Measurements from ENCODE around the gene MGST3. TPM values are rescaled to one million over a fixed set of nuclear protein-coding genes. Genes with fewer than 3 reads are reported as not detected.

MGST3 gene
- total RNA-seq, 1 experiment from 2014 or later, result 87.7 TPM

GRCh38 chr1:165647970-165648369 lies 16.9 kb downstream of the MGST3 start:
- H3K27ac Mint-ChIP-seq, result peak overlapping the region in 1 of 3 experiments; percentile 86; a peak in 3 of 7 replicates
- Histone ChIP-seq H3K79me2 (ENCODE audit: insufficient read depth, low read length) (no peaks in the 10 kb centered on the region), H3K4ac (ENCODE audit: low read depth, low read length) (no peak overlapping the region), H2BK5ac (ENCODE audit: insufficient read length, low read length) (no peak overlapping the region), H4K91ac (ENCODE audit: insufficient read length, low read depth, low read length) (no peak overlapping the region), H4K5ac (ENCODE audit: insufficient read length, low read depth, low read length) (no peak overlapping the region), H2AFZ (ENCODE audit: low read length) (no peak overlapping the region), H3K79me1 (ENCODE audit: insufficient read depth, low read depth, low read length, poor library complexity, severe bottlenecking) (no peaks in the 10 kb centered on the region), H3K4me2 (ENCODE audit: insufficient read depth, insufficient read length, low read length) (no peak overlapping the region), H2BK20ac (ENCODE audit: low read depth, low read length, poor library complexity, severe bottlenecking) (no peak overlapping the region), H3K27me3 (ENCODE audit: insufficient read depth, low read length) (no peaks in the 10 kb centered on the region), H3T11ph (ENCODE audit: low read length) (no peak overlapping the region), H3K56ac (ENCODE audit: insufficient read length, low read depth, low read length) (no peak overlapping the region), H2BK120ac (ENCODE audit: low read depth, low read length, poor library complexity, severe bottlenecking) (no peak overlapping the region), H2BK12ac (ENCODE audit: insufficient read length, low read depth, low read length) (no peak overlapping the region), H4K20me1 (ENCODE audit: control insufficient read depth, insufficient read depth, insufficient read length) (no peaks in the 10 kb centered on the region), H3K9me3 (ENCODE audit: control insufficient read depth, low read depth, low read length) (no peaks in the 10 kb centered on the region), H3K18ac (ENCODE audit: insufficient read length, low read depth, low read length) (no peak overlapping the region), H3K27ac (ENCODE audit: insufficient read length, low read depth, low read length) (no peak overlapping the region), H2BK15ac (ENCODE audit: low read depth, low read length) (no peak overlapping the region), H3K23me2 (ENCODE audit: insufficient read length, low read depth, low read length, poor library complexity, severe bottlenecking) (no peaks in the 10 kb centered on the region), H3K9ac (ENCODE audit: extremely low read depth, insufficient read length, low read length) (no peak overlapping the region), H2AK5ac (ENCODE audit: insufficient read length, low read length) (no peak overlapping the region), H3K14ac (ENCODE audit: insufficient read depth, low read length) (no peak overlapping the region), H4K8ac (replicated peaks; ENCODE audit: insufficient read length, low read depth, low read length) (no peak overlapping the region), H3K4me1 (ENCODE audit: insufficient read depth, low read length) (no peaks in the 10 kb centered on the region; the same call in 1 of the 2 replicates), H3K23ac (ENCODE audit: insufficient read length, low read depth, low read length) (no peak overlapping the region)
- no peak overlapping the region for H3K4me3 Mint-ChIP-seq
- peaks cover 0 to 9% (median 2%) of the 10 kb centered on the region in 3 experiments; a peak in 5 of 7 replicates for H3K36me3 Mint-ChIP-seq (ENCODE audit: insufficient read depth in 1 of 3, low read depth in 3 of 3)
- peaks cover 0 to 4% of the 10 kb centered on the region in 2 experiments; a peak in 1 of 4 replicates for H3K4me1 Mint-ChIP-seq
- H3K9me3 Mint-ChIP-seq, result no peaks in the 10 kb centered on the region; a peak in 1 of 5 replicates
- DNase-seq, result no peak
- TF ChIP-seq, protein P1, sequence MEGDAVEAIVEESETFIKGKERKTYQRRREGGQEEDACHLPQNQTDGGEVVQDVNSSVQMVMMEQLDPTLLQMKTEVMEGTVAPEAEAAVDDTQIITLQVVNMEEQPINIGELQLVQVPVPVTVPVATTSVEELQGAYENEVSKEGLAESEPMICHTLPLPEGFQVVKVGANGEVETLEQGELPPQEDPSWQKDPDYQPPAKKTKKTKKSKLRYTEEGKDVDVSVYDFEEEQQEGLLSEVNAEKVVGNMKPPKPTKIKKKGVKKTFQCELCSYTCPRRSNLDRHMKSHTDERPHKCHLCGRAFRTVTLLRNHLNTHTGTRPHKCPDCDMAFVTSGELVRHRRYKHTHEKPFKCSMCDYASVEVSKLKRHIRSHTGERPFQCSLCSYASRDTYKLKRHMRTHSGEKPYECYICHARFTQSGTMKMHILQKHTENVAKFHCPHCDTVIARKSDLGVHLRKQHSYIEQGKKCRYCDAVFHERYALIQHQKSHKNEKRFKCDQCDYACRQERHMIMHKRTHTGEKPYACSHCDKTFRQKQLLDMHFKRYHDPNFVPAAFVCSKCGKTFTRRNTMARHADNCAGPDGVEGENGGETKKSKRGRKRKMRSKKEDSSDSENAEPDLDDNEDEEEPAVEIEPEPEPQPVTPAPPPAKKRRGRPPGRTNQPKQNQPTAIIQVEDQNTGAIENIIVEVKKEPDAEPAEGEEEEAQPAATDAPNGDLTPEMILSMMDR (conservative IDR thresholded peaks at IDR 0.05), result no peak
- WGBS (ENCODE audit: extremely low coverage, insufficient read length, low lambda C conversion rate), result no CpG with 5 or more reads among the region's 4 CpGs
- H3K27me3 Mint-ChIP-seq (ENCODE audit: low read depth), result no peaks in the 10 kb centered on the region

Data from H9 (cell line).